Tibial nerve (tissue), 4 donors: ENCODE results near the gene COPG2. TPM values are rescaled to one million over a fixed set of nuclear protein-coding genes. Genes with fewer than 3 reads are reported as not detected.

Source experiments
- DNase-seq, 2 donors: peaks; one replicate each; pipeline ENCODE4 v3.0.0-alpha.2; 2019; ENCODE audit warnings: low spot score in 2 of 2
- H3K27ac ChIP-seq, 4 donors: fragments of 200-600 bp; sonication (generic) in 3 of 4; one replicate each; pipeline ENCODE4 v1.5.1; 2017 to 2019; ENCODE audit warnings: mild to moderate bottlenecking in 1 of 4
- H3K27me3 ChIP-seq, 2 donors: fragments of 200-600 bp; sonication (generic) in 1 of 2; one replicate each; pipeline versions ENCODE4 v1.5.1 to v1.6.0; 2017 to 2019
- H3K36me3 ChIP-seq, 3 donors: fragments of 200-600 bp; sonication (generic); one replicate each; pipeline ENCODE4 v1.5.1; 2018 to 2019
- H3K4me1 ChIP-seq, 4 donors: fragments of 200-600 bp; sonication (generic) in 3 of 4; one replicate each; pipeline ENCODE4 v1.5.1; 2017 to 2019
- H3K4me3 ChIP-seq, 4 donors: fragments of 200-600 bp; sonication (generic) in 3 of 4; one replicate each; pipeline ENCODE4 v1.5.1; 2017 to 2019; ENCODE audit warnings: mild to moderate bottlenecking in 1 of 4, moderate library complexity in 1 of 4
- H3K9me3 ChIP-seq, 4 donors: fragments of 200-600 bp; sonication (generic) in 3 of 4; one replicate each; pipeline ENCODE4 v1.5.1; 2017 to 2019
- EP300 ChIP-seq, 2 donors: sonication (generic); formaldehyde crosslinking; IDR thresholded peaks; one replicate each; pipeline ENCODE4 v1.6.1; 2017; ENCODE audit warnings: antibody characterized with exemption in 2 of 2, mild to moderate bottlenecking in 1 of 2
- POLR2A ChIP-seq, 2 donors: fragments of 450-650 bp; IDR thresholded peaks; one replicate each; pipeline ENCODE4 v1.6.1; 2017; ENCODE audit warnings: antibody characterized with exemption in 2 of 2, mild to moderate bottlenecking in 2 of 2, moderate library complexity in 2 of 2
- WGBS, 2 donors: methylation state at CpG; one replicate each; pipeline ENCODE4 v1.1.5; 2018; 5-methylcytosine and 5-hydroxymethylcytosine counted together
- total RNA-seq, 4 donors: library from RNA; depleted of rRNA; stranded (reverse); fragments of >200 nt; gene quantifications; one replicate each; pipeline ENCODE4 v1.1.0, GENCODE V29; 2016
- TF ChIP-seq, protein P1 (sequence below), 5 experiments: fragments of 200-600 bp in 3 of 5; fragments of 450-650 bp in 2 of 5; sonication (generic) in 3 of 5; IDR thresholded peaks; one replicate each; pipeline ENCODE4 v1.5.1; 2016 to 2019; ENCODE audit warnings: antibody characterized with exemption in 5 of 5, mild to moderate bottlenecking in 3 of 5, moderate library complexity in 2 of 5

COPG2 gene
- total RNA-seq, 4 donors from 2014 or later = 12.7 to 22.7 (median 20.2) TPM

DNA sequence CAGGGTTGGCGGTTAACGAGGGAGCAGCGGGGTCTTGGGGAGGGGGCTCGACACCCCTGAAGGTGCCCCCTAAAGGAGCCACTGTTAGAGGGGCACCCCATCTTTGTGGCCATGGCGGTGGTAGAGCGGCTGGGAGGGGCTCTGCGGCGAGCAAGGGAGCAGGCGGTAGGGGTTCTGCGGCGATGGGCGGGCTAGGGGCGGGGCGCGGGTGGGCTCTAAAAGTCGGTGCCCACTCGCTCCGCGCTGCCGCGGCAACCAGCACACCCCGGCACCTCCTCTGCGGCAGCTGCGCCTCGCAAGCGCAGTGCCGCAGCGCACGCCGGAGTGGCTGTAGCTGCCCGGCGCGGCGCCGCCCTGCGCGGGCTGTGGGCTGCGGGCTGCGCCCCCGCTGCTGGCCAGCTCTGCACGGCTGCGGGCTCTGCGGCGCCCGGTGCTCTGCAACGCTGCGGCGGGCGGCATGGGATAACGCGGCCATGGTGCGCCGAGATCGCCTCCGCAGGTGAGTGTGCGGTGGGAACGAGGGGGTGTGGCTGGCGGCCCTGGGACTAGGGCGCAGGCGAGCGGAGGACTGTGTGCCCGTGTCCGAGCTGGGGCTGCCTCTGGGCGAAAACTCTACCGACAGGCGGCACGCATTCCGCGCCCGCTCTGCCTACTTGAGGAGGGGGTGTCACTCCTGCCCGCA, 176.6 kb downstream of the COPG2 start, which contains the start of gene MEST:
Gene MEST, plus strand, starts transcription at position 245 of the 682 bp plus-strand sequence. Its CDS starts 229 bp downstream, at position 474.
- Histone ChIP-seq H3K9me3 (peaks cover 0 to 9% (median 0%) of the 10 kb centered on the region in 4 donors), H3K27me3 (no peaks in the 10 kb centered on the region), H3K4me1 (peaks cover 0 to 37% (median 3%) of the 10 kb centered on the region in 4 donors), H3K4me3 (peak within 1 kb of the TSS; percentile 33 to 54 (median 38)), H3K27ac (peak within 1 kb of the TSS in 2 of 4 donors; percentile 67 to 70), H3K36me3 (no peaks in the 10 kb centered on the region)
- DNase-seq = no peak
- 50 to 58% methylated on average over 12 to 32 of the region's 71 CpGs for WGBS, 2 donors
- TF ChIP-seq, protein P1, sequence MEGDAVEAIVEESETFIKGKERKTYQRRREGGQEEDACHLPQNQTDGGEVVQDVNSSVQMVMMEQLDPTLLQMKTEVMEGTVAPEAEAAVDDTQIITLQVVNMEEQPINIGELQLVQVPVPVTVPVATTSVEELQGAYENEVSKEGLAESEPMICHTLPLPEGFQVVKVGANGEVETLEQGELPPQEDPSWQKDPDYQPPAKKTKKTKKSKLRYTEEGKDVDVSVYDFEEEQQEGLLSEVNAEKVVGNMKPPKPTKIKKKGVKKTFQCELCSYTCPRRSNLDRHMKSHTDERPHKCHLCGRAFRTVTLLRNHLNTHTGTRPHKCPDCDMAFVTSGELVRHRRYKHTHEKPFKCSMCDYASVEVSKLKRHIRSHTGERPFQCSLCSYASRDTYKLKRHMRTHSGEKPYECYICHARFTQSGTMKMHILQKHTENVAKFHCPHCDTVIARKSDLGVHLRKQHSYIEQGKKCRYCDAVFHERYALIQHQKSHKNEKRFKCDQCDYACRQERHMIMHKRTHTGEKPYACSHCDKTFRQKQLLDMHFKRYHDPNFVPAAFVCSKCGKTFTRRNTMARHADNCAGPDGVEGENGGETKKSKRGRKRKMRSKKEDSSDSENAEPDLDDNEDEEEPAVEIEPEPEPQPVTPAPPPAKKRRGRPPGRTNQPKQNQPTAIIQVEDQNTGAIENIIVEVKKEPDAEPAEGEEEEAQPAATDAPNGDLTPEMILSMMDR (IDR thresholded peaks at IDR 0.05) = no peak
- no peak for TF ChIP-seq EP300 (IDR thresholded peaks at IDR 0.05)
- no peak for TF ChIP-seq POLR2A (IDR thresholded peaks at IDR 0.05)

- DNase-seq = peak in 1 of 2 donors; percentile 25
- peaks cover 0 to 9% (median 0%) of the 10 kb centered on the region in 4 donors for H3K9me3 ChIP-seq
- H3K4me1 ChIP-seq = peaks cover 0 to 45% (median 5%) of the 10 kb centered on the region in 4 donors
- H3K27me3 ChIP-seq = no peaks in the 10 kb centered on the region
- peak overlapping the region in 2 of 4 donors; percentile 67 to 70 for H3K27ac ChIP-seq
- no peaks in the 10 kb centered on the region for H3K36me3 ChIP-seq
- no peak for TF ChIP-seq POLR2A (IDR thresholded peaks at IDR 0.05)
- TF ChIP-seq, protein P1 (IDR thresholded peaks at IDR 0.05) = peak; percentile 35 to 78 (median 76)
- WGBS, 2 donors = 59 to 62% methylated on average over 50 to 62 of the region's 62 CpGs
- H3K4me3 ChIP-seq = peak overlapping the region; percentile 33 to 54 (median 38)
These were observed 177.4 kb downstream of the COPG2 start for GRCh38 chr7:130490888-130491804.

- Histone ChIP-seq H3K27ac (peak overlapping the region in 2 of 4 donors; percentile 47 to 70), H3K4me1 (peaks cover 0 to 50% (median 5%) of the 10 kb centered on the region in 4 donors), H3K36me3 (no peaks in the 10 kb centered on the region), H3K4me3 (peak overlapping the region; percentile 27 to 54 (median 34)), H3K27me3 (no peaks in the 10 kb centered on the region), H3K9me3 (peaks cover 0 to 9% (median 0%) of the 10 kb centered on the region in 4 donors)
- TF ChIP-seq POLR2A (IDR thresholded peaks at IDR 0.05) (no peak), EP300 (IDR thresholded peaks at IDR 0.05) (no peak)
- TF ChIP-seq, protein P1 (IDR thresholded peaks at IDR 0.05) = no peak
- WGBS, 2 donors = 53 to 55% methylated on average over 21 of the region's 21 CpGs
- no peak for DNase-seq
These were observed 178.2 kb downstream of the COPG2 start for GRCh38 chr7:130490311-130490791.

DNA sequence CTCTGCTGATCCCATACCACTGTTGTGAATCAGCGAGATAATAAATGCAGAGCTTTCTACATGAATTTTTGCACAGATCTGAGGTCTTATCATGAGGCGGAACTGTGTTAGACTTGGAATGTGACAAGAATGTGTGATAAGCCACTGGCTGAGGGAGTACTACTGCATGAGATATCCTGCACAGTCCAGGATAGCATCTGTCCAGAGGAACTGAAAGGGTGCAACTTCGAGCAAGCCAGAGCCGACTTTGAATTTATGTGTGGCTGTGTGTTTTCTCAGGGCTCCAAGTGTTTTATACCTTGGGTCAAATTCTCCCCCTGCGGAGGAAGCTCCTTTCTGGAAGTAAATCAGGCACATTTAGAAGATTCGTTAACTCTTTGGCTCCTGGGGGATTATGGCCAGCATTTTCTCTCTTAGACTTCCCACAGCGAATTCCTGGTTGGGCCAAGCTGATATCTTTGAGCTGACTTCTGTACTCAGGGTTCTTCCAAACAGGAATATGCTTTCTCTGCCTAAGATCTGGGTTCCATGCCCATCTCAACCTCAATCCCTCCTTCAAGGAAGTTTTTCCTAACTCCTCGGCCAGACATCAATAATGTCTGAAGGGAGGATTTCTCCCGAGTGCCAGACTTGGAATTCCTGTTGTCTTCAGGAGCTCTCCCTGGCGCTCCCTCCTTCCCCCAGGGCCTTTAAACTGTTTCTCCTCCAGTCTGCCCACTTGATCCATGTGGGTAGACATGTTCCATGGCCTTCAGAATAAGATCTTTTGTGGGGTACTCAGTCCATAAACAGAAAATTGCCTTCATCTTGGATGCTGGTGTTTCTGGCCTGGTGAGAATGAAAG, 179.2 kb downstream of the COPG2 start:
- WGBS, 2 donors = 41 to 43% methylated on average over 10 of the region's 10 CpGs
- H3K27me3 ChIP-seq = no peaks in the 10 kb centered on the region
- H3K4me3 ChIP-seq = peak overlapping the region in 1 of 4 donors; percentile 5
- peaks cover 0 to 50% (median 5%) of the 10 kb centered on the region in 4 donors for H3K4me1 ChIP-seq
- TF ChIP-seq POLR2A (IDR thresholded peaks at IDR 0.05) = no peak
- TF ChIP-seq EP300 (IDR thresholded peaks at IDR 0.05) = no peak
- TF ChIP-seq, protein P1 (IDR thresholded peaks at IDR 0.05) = no peak
- no peak for DNase-seq
- peaks cover 0 to 9% (median 0%) of the 10 kb centered on the region in 4 donors for H3K9me3 ChIP-seq
- peak overlapping the region in 2 of 4 donors; percentile 70 for H3K27ac ChIP-seq
- H3K36me3 ChIP-seq = no peaks in the 10 kb centered on the region
